Testis (tissue), 3 donors: ENCODE measurements around the gene PKNOX2. TPM values are rescaled to one million over a fixed set of nuclear protein-coding genes. Genes with fewer than 3 reads are reported as not detected.
A peak's percentile ranks its signal among the peaks of the same experiment; 100 is the strongest.

Experiments
- DNase-seq: peaks from one replicate; pipeline ENCODE4 v3.0.0-alpha.2; 2019
- H3K27ac ChIP-seq, 2 donors: fragments of 200-600 bp; sonication (generic); one replicate each; pipeline ENCODE4 v1.5.1; 2019
- H3K27me3 ChIP-seq: fragments of 200-600 bp; sonication (generic); one replicate; pipeline ENCODE4 v1.5.1; 2019
- H3K36me3 ChIP-seq: fragments of 200-600 bp; sonication (generic); one replicate; pipeline ENCODE4 v1.5.1; 2017; ENCODE audit warnings: low read depth; ENCODE audit errors: missing control alignments
- H3K4me1 ChIP-seq: fragments of 200-600 bp; sonication (generic); one replicate; pipeline ENCODE4 v1.5.1; 2019
- H3K4me3 ChIP-seq, 2 donors: fragments of 200-600 bp; sonication (generic); one replicate each; pipeline ENCODE4 v1.5.1; 2017 to 2019
- H3K9me3 ChIP-seq: fragments of 200-600 bp; sonication (generic); one replicate; pipeline ENCODE4 v1.5.1; 2017
- POLR2A ChIP-seq: fragments of 450-650 bp; IDR thresholded peaks from one replicate; pipeline ENCODE4 v1.6.1; 2017; ENCODE audit warnings: antibody characterized with exemption, mild to moderate bottlenecking, moderate library complexity
- WGBS, 2 donors: methylation state at CpG; one replicate each; pipeline ENCODE4 v1.1.5; 2018; 5-methylcytosine and 5-hydroxymethylcytosine counted together
- intact Hi-C: fragments of 100-400 bp; cut with DNase I; formaldehyde crosslinking; loops from one replicate; pipeline ENCODE4 v1.15.1; 2023; ENCODE audit warnings: low total_unique reads
- polyA plus RNA-seq: library from polyadenylated mRNA; stranded (reverse); fragments of 350-450 nt; fragmentation: Illumina TruSeq; extraction: RNeasy Lipid Tissue Mini Kit (QIAGEN cat#74804); gene quantifications from one replicate; pipeline ENCODE4 v1.2.3, GENCODE V29; 2014; ENCODE audit warnings: low read depth, low replicate concordance; ENCODE audit not compliant: insufficient read depth
- total RNA-seq, 2 donors: library from RNA; depleted of rRNA; stranded (reverse); fragments of >200 nt; gene quantifications; one replicate each; pipeline ENCODE4 v1.2.3, GENCODE V29; 2016
- TF ChIP-seq, protein P1 (sequence below), 3 experiments: fragments of 450-650 bp in 2 of 3; fragments of 200-600 bp in 1 of 3; sonication (generic) in 1 of 3; IDR thresholded peaks; one replicate each; pipeline ENCODE4 v1.5.1; 2016 to 2019; ENCODE audit warnings: antibody characterized with exemption in 3 of 3, mild to moderate bottlenecking in 2 of 3, moderate library complexity in 1 of 3

The PKNOX2 gene
- total and polyA plus RNA-seq, 3 donors from 2014 or later, result 5.5 to 10.4 (median 7.3) TPM

DNA sequence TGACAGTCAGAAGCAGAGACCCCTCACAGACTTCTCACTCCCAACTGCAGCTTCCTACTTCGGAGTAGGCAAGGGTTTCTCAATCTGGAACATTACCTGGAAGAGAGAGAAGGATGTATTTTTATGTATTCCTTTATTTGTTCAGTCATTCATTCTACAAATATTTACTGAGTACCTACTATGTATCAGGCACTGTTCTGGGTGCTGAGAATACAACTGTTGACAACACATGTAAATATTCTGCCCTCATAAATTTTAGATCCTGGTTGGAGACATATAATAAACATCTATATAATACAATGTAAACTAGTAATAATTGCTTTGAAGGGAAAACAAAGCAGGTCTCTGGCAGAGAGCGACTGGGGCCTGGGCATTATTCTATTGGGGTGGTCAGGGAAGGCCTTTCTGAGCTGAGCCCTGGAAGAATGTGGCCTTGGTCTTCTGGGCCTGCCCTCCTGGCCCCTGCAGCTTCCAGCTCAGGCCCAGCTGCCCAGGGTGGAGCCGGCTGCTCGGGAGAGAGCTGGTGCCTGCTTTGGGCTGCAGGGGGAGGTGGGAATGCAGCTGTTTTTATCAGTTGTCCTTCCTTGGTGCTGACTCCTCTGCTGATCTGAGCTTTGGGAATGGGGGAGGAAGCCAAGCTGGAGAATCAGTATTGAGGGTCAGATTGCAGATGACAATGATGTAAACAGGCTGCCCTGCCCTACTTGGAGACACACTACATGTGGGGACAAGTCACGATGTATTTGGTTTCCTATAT is 46.8 kb downstream of the PKNOX2 start:
- Histone ChIP-seq H3K36me3 (no peaks in the 10 kb centered on the region), H3K4me3 (no peak overlapping the region), H3K9me3 (no peaks in the 10 kb centered on the region), H3K27ac (no peak overlapping the region), H3K4me1 (peaks cover 37% of the 10 kb centered on the region), H3K27me3 (no peaks in the 10 kb centered on the region)
- peak; percentile 52 for DNase-seq
- 45 to 68% methylated on average over 4 to 5 of the region's 5 CpGs for WGBS, 2 donors
- intact Hi-C loops, result no loop called here
- no peak for TF ChIP-seq POLR2A
- TF ChIP-seq, protein P1, sequence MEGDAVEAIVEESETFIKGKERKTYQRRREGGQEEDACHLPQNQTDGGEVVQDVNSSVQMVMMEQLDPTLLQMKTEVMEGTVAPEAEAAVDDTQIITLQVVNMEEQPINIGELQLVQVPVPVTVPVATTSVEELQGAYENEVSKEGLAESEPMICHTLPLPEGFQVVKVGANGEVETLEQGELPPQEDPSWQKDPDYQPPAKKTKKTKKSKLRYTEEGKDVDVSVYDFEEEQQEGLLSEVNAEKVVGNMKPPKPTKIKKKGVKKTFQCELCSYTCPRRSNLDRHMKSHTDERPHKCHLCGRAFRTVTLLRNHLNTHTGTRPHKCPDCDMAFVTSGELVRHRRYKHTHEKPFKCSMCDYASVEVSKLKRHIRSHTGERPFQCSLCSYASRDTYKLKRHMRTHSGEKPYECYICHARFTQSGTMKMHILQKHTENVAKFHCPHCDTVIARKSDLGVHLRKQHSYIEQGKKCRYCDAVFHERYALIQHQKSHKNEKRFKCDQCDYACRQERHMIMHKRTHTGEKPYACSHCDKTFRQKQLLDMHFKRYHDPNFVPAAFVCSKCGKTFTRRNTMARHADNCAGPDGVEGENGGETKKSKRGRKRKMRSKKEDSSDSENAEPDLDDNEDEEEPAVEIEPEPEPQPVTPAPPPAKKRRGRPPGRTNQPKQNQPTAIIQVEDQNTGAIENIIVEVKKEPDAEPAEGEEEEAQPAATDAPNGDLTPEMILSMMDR (IDR thresholded peaks at IDR 0.05), result no peak

DNA sequence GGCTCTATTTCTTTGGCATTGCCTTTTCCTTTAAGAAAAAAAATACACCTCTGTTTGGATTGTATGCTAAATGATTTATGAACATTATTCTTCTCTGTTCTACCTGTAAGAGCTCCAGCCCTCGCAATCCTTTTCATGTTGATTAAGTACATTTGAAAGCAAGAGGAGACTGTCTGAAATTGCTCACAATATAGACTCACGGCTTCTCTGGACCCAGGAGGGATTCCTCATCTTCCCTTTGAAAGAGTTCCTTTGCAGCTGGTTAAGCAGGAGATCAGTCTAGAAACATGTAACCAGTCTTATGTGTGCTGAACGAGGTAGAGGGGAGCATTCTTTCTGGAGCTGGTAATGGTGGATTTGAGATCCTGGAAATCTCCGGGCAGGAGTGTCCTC is 47.4 kb downstream of the PKNOX2 start:
- 41 to 77% methylated on average over 4 of the region's 4 CpGs for WGBS, 2 donors
- DNase-seq, result no peak
- peaks cover 41% of the 10 kb centered on the region for H3K4me1 ChIP-seq
- H3K27me3 ChIP-seq, result no peaks in the 10 kb centered on the region
- intact Hi-C loops, result no loop called here
- no peak overlapping the region for H3K4me3 ChIP-seq
- no peaks in the 10 kb centered on the region for H3K36me3 ChIP-seq
- H3K27ac ChIP-seq, result no peak overlapping the region
- no peaks in the 10 kb centered on the region for H3K9me3 ChIP-seq
- no peak for TF ChIP-seq POLR2A
- TF ChIP-seq, protein P1 (IDR thresholded peaks at IDR 0.05), result no peak

DNA sequence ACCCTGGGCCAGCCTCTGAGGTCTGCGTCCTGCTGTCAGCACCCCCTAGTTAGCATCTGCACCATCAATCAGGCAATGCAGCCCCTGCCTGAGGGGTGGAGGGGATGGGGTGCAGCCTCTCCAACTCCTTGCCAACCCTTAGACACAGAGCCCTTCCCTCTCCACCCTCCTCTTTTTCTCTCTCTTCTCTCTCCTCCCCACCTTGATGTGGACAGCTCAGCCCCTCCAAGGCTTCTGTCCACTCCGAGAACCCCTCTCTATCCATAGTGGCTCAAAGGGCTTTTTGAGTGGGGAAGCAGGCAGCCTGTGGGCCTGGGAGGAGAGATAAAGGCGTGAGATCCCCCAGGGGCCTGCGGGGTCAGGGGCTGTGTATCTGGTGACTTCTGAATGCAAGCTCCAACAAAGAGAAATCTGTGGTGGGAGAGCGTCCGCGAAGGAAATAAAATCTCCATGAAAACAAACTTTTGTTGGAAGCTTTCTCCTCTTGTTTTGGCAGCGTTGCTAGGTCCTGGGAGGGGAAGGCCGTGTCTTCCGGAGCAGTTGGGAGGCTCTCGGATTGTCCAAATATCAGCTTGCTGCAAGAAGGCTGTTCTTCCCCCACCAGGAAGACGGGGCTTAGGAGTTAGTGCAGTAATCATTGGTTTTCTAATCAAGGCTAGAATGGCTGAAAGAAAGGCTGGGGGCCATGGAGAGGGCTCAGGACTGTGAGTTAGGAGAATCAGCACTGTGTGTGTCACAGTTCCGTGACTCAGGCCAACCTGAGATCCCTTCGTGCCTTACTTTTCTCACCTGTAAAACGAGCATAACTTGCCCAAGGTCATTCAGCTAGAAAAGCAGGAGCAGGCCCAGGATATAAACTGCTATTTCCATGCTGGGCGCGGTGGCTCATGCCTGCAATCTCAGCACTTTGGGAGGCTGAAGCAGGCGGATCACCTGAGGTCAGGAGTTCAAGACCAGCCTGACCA is 50.3 kb downstream of the PKNOX2 start:
- WGBS, 2 donors, result 32 to 43% methylated on average over 18 of the region's 18 CpGs
- TF ChIP-seq, protein P1 (IDR thresholded peaks at IDR 0.05), result no peak
- TF ChIP-seq POLR2A, result no peak
- Histone ChIP-seq H3K36me3 (no peaks in the 10 kb centered on the region), H3K27ac (peak overlapping the region; percentile 55 to 63), H3K9me3 (no peaks in the 10 kb centered on the region), H3K4me3 (no peak overlapping the region), H3K27me3 (no peaks in the 10 kb centered on the region), H3K4me1 (peaks cover 41% of the 10 kb centered on the region)
- peak; percentile 63 for DNase-seq
- intact Hi-C loops, result no loop called here

DNA sequence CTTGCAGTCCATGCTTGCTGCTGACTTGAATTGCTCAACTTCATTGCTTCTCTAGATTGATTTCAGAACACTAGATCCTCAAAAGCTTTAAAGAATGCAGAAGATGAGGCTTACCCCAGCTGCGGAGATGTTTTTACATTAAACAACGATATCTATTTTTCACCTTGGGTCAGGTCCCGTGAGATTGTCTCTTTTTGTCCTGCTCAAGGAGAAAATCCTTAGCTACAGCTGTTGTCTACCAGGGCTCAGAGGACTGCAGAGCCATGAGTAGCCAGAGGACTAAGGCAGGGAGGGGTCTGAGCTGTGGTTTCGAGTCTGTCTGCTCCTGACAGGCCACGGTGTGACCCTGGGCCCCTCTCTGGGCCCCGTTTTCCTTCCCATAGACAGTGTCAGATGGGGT is 51.4 kb downstream of the PKNOX2 start:
- Histone ChIP-seq H3K27ac (peak overlapping the region; percentile 45 to 63), H3K4me3 (no peak overlapping the region), H3K9me3 (no peaks in the 10 kb centered on the region), H3K27me3 (no peaks in the 10 kb centered on the region), H3K4me1 (peaks cover 45% of the 10 kb centered on the region), H3K36me3 (no peaks in the 10 kb centered on the region)
- no peak for DNase-seq
- TF ChIP-seq, protein P1 (IDR thresholded peaks at IDR 0.05), result no peak
- TF ChIP-seq POLR2A, result no peak
- 29 to 39% methylated on average over 6 of the region's 6 CpGs for WGBS, 2 donors
- intact Hi-C loops, result no loop called here
